IPS-11a (cell line): ENCODE results near the gene FGF10.

Experiments
- H3K4me3 ChIP-seq: one replicate; pipeline ENCODE4 v1.5.1; 2013; ENCODE audit warnings: low read depth, low read length, control low read depth

The FGF10 gene

GRCh38 chr5:44389090-44389822 is at the start of gene FGF10:
TSS of gene FGF10 (minus strand) at chr5:44389420. CDS start at chr5:44388682, 738 bp downstream.
- H3K4me3 ChIP-seq, result peak within 1 kb of the TSS; percentile 57

GRCh38 chr5:44426944-44427343 is 37.7 kb upstream of the FGF10 start:
- H3K4me3 ChIP-seq, result no peak overlapping the region

DNA sequence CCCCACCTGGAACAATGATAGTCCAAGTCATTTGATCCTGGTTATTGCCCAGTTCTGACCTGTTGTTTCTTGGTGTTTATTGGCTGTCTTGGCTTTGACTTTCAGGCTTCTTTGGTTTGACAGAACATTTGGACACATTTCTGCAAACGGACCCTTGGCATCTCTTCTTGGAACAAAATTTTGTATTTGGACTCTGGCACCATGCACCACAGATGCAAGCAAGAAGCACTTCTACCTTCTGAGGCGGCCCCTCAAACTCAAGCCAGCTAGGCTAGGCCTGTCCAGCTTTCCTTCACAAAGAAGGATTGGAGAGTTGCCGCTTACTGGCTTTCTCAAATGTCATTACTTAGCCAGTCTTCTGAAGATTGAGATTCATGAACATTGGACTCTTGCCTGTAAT is 23.1 kb upstream of the FGF10 start:
- H3K4me3 ChIP-seq, result no peak overlapping the region

DNA sequence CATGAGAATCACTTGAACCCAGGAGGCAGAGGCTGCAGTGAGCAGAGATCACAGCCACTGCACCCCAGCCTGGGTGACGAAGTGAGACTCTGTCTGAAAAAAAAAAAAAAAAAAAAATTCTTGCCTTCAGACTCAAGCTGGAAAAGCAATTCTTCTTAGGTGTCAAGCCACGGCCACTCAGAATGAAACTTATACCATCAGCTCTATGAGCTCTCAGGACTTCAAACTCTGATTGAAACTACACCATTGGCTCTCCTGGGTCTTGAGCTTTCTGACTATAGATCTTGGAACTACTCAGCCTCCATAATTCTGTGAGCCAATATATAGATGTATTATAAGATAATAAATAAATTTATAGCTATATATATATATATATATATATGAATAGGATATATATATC is 12.9 kb upstream of the FGF10 start:
- no peak overlapping the region for H3K4me3 ChIP-seq

DNA sequence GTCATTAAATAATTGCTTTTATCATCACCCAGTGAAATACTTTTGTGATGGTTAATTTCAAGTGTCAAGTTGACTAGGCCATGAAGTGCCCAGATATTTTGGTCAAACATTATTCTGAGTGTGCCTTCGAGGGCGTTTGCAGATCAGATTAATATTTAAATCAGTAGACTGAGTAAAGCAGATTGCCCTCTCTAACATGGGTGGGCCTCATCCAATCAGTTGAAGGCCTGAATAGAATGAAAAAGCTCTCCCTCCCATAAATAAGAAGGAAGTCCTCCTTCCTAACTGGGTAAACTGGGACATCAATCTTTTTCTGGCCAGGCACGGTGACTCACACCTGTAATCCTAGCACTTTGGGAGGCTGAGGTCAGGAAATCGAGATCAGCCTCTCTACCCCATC is 12.4 kb upstream of the FGF10 start:
- H3K4me3 ChIP-seq, result no peak overlapping the region

GRCh38 chr5:44398382-44398781 is 9.2 kb upstream of the FGF10 start:
- H3K4me3 ChIP-seq, result no peak overlapping the region

- no peak overlapping the region for H3K4me3 ChIP-seq
These were observed 7.1 kb upstream of the FGF10 start for GRCh38 chr5:44396312-44396711.

- H3K4me3 ChIP-seq, result peak overlapping the region; percentile 57
These were observed 1.1 kb upstream of the FGF10 start for GRCh38 chr5:44390351-44390750.

DNA sequence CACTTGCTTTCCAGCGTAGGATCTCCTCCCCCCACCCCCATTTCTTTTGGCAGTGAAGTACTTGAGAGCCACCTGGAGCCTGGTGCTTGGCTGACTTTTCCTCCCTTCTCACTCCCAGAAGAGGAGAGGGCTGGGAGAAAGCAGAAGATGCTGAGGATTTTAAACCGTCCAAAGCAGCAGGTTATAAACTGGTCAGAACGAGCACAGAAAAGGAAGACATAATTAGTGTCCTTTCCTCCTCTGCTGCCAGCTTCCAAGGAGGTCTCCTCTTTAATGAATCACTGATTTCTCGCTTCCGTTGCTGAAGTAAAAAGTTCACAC is 563 bp upstream of the FGF10 start:
- H3K4me3 ChIP-seq, result peak overlapping the region; percentile 57

DNA sequence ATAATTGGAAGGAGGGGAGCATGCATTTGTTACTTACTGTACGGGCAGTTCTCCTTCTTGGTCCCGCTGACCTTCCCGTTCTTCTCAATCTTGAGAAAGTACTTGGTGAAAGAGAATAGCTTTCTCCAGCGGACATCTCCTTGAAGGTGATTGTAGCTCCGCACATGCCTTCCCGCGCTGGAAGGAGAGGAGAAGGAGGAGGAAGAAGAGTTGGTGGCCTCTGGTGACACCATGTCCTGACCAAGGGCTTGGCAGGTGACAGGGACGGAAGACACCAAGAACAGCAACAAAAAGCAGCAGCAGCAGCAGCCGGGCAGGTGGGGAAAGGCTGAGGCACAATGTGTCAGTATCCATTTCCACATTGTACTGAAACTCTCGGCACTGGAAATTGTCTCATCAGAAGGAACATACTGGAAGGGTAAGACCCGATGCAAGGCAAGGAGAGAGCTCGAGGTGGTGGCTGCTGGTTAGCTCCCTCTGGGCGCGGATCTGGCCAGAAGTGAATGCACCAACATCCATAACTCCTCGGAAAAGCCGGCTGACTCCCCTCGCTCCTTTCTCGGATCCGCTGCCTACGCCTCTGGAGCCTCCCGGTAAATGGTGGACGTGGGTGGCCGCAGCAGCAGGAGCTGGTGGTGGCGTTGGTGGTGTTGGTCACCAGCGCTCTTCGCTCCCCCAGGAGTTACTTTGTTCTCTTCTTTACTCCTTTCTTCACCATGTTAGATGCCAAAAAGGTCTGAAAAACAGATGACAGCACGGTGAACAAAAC is 715 bp downstream of the FGF10 start:
- H3K4me3 ChIP-seq, result peak overlapping the region; percentile 57

GRCh38 chr5:44387921-44388320 is 1.3 kb downstream of the FGF10 start:
- H3K4me3 ChIP-seq, result peak overlapping the region; percentile 48

DNA sequence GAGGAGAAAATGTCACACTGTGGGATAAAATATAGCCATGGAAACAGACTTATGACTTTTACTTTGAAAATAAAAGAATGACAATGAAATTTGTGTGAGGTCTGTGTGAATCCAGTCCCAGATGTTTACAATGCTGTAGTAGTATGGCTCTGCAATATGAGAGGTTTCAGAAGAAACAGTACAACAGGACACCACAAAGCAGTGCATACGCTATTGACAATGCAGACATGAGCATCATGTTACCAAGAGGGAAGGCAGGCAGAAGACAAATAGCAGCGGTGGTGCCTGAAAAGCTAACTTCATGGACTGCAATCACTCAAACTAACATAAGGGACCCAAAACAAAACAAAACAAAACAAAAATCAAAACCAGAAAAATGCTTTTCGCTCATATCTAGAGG is 1.8 kb downstream of the FGF10 start:
- H3K4me3 ChIP-seq, result peak overlapping the region; percentile 20

DNA sequence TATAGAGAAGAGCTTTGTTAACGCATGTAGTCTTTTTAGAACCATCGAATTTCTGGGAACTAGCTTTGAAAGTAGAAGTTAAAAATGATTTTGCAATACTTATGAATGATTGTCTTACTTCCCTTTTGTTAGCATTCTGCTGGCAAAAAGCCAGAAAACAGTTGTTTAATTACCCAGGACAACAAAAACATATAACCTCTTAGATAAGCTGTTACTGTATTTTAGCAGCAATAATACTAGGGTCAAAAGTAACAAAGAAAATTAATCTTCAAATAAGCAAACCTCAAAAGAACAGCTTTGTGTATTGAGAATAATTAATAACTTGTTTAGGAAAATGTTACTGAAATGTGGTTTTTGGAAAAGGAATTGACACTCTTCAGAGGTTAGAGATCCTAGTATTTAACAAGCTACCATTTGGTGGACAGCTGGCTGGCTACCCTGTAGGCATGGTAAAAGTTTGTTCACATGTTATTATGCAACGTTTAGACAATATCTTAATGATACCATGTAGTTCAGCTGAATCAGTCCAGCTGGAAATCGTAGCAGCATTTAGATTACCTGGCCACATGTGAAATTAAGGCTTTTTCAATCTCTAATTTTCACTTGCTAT is 3.8 kb downstream of the FGF10 start:
- H3K4me3 ChIP-seq, result no peak overlapping the region

DNA sequence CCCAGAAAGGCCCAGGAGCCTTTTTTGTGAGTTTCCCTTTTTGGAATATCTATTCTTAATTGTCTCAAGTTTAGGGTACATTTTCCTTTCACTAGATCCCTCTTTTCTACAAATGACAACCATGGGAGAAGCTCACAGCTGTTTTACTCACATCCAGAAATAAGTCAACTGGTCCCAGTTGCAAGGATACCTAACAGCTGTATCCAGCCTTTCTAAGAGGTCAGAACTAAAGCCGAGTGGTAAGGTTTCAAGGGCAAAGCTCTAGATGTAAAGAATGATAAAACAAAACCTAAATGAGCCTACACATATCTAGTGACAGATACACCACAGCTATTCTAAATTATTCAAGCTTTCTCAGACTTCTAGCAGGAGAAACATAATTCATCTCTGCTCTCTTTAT is 4.4 kb downstream of the FGF10 start:
- H3K4me3 ChIP-seq, result no peak overlapping the region

DNA sequence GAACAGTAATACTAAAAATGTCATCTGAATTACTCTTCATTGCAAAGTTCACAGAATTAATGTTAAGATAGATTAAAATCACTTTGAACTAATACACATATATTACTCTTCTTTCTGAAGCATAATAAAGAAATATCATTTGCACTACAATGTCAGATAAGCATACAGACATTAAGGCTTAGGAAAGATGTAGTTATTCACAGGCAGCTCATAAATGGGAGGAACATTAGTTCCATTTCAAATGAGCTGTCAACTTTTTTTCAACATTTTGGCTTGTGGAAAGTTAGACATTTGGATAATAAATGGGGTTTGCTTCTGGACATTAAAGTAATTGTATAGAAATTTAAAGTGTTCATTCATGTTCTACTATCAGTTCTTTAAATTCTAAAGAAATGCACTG is 6.3 kb downstream of the FGF10 start:
- H3K4me3 ChIP-seq, result no peak overlapping the region

DNA sequence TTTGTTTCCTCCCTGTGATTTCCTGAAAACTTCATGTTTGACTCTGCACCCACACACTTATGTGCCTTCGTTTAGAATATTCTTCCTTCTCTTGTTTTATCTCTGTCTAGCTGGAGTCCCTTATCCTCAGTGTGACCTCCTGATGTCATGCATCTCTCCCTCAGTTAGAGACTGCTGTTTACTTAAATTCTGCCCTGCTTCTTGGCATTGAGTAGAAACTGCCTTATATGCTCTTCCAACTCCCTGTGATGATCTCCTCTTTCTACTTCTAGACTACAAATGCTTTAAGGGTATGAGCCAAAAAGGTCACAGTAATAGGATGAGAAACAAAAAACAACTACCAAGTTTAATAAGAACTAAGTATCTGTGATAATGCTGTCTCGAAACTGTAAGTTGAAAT is 12.2 kb downstream of the FGF10 start:
- H3K4me3 ChIP-seq, result no peak overlapping the region

GRCh38 chr5:44372028-44372427 is 17.2 kb downstream of the FGF10 start:
- H3K4me3 ChIP-seq, result no peak overlapping the region

- H3K4me3 ChIP-seq, result no peak overlapping the region
These were observed 22.0 kb downstream of the FGF10 start for GRCh38 chr5:44367203-44367602.

DNA sequence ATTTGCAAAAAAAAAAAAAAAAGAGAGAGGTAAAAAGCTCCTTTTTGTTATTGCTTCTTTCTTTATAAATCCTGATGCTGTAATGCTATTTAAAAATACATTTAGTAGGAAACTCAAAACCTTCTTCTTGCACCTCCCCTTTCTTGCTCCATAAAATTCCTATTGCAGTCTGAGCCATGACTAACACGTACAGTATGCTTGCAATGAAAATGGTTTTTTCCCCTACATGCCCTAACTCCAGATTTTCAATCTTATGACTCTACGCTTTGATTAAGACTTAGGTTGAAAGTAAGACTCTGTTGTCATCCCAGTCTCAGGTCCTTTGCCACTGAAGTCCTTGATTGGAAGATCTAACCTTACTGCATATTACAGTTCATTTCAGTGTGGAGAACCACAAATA is 23.9 kb downstream of the FGF10 start:
- H3K4me3 ChIP-seq, result no peak overlapping the region

GRCh38 chr5:44364097-44364496 is 25.1 kb downstream of the FGF10 start:
- no peak overlapping the region for H3K4me3 ChIP-seq

- no peak overlapping the region for H3K4me3 ChIP-seq
These were observed 27.7 kb downstream of the FGF10 start for GRCh38 chr5:44361342-44362001.

GRCh38 chr5:44360919-44361318 is 28.3 kb downstream of the FGF10 start:
- no peak overlapping the region for H3K4me3 ChIP-seq
